Gastroesophageal sphincter (tissue), 4 donors: ENCODE data around the gene ALKBH5. TPM values are rescaled to one million over a fixed set of nuclear protein-coding genes. Genes with fewer than 3 reads are reported as not detected.
A peak's percentile ranks its signal among the peaks of the same experiment; 100 is the strongest.

ENCODE experiments used
- ATAC-seq: fragments of 150-250 bp; one replicate; pipeline ENCODE4 v1.9.1; 2016; ENCODE audit warnings: mild to moderate bottlenecking, moderate library complexity
- H3K27ac ChIP-seq, 4 donors: fragments of 200-600 bp; sonication (generic) in 3 of 4; 1 replicate in 3 of 4; 2 replicates in 1 of 4; pipeline ENCODE4 v1.5.1; 2016 to 2019
- H3K27me3 ChIP-seq: fragments of 200-600 bp; sonication (generic); one replicate; pipeline ENCODE4 v1.5.1; 2019
- H3K36me3 ChIP-seq, 2 donors: fragments of 200-600 bp; sonication (generic); one replicate each; pipeline ENCODE4 v1.5.1; 2019; ENCODE audit warnings: control low read depth in 1 of 2
- H3K4me1 ChIP-seq, 3 donors: fragments of 200-600 bp; sonication (generic); 1 replicate in 2 of 3; 2 replicates in 1 of 3; pipeline ENCODE4 v1.5.1; 2016 to 2019; ENCODE audit warnings: control low read depth in 2 of 3
- H3K4me3 ChIP-seq, 2 donors: fragments of 200-600 bp; sonication (generic); one replicate each; pipeline ENCODE4 v1.5.1; 2019; ENCODE audit warnings: mild to moderate bottlenecking in 1 of 2, moderate library complexity in 1 of 2
- H3K9me3 ChIP-seq, 3 donors: fragments of 200-600 bp; sonication (generic); one replicate each; pipeline ENCODE4 v1.5.1; 2017 to 2019; ENCODE audit warnings: control low read depth in 2 of 3
- CTCF ChIP-seq, 4 experiments: fragments of 200-600 bp in 2 of 4; fragments of 450-650 bp in 2 of 4; sonication (generic) in 1 of 4; IDR thresholded peaks; one replicate each; pipeline ENCODE4 v1.5.1; 2017 to 2019; ENCODE audit warnings: antibody characterized with exemption in 4 of 4, mild to moderate bottlenecking in 2 of 4, moderate library complexity in 2 of 4
- EP300 ChIP-seq: sonication (generic); formaldehyde crosslinking; IDR thresholded peaks from one replicate; pipeline ENCODE4 v1.6.1; 2017; ENCODE audit warnings: antibody characterized with exemption, mild to moderate bottlenecking
- POLR2A ChIP-seq, 2 donors: fragments of 450-650 bp; IDR thresholded peaks; one replicate each; pipeline ENCODE4 v1.6.1; 2017; ENCODE audit warnings: antibody characterized with exemption in 2 of 2, mild to moderate bottlenecking in 2 of 2, moderate library complexity in 1 of 2
- POLR2AphosphoS5 ChIP-seq: sonication (generic); formaldehyde crosslinking; IDR thresholded peaks from one replicate; pipeline ENCODE4 v1.6.1; 2017; ENCODE audit warnings: antibody characterized with exemption
- WGBS, 2 donors: methylation state at CpG; one replicate each; pipeline ENCODE4 v1.1.5; 2018; ENCODE audit warnings: low coverage in 1 of 2; 5-methylcytosine and 5-hydroxymethylcytosine counted together
- total RNA-seq, 4 donors: library from RNA; depleted of rRNA; stranded (reverse); fragments of >200 nt; gene quantifications; one replicate each; pipeline ENCODE4 v1.1.0, GENCODE V29; 2016

Gene ALKBH5
- total RNA-seq, 4 donors from 2014 or later, result 123 to 207 (median 131) TPM

DNA sequence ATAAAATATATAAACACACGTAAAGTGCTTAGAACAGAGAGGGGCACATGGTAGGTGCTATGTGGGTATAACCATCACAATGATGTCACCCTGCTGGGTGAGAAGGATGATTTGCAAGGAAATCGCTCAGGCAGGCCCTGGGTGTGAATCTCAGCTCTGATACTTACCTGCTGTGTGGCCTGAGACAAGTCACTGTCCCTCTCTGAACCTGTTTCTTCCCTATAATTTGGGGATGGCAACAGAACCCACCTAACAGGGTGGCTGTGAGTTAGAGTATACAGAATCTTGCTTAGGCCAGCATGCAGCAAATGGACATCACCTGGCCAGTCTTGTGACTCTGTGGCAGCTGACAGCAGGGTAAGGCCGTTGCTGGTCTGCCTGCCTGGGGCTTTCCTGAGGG is 36.6 kb upstream of the ALKBH5 start:
- 65 to 83% methylated on average over 1 to 2 of the region's 3 CpGs for WGBS, 2 donors
- Histone ChIP-seq H3K36me3 (peaks cover 0 to 8% of the 10 kb centered on the region in 2 donors), H3K27ac (no peak overlapping the region), H3K4me3 (no peak overlapping the region), H3K27me3 (peaks cover 25% of the 10 kb centered on the region), H3K4me1 (peaks cover 0 to 3% (median 0%) of the 10 kb centered on the region in 3 donors), H3K9me3 (no peaks in the 10 kb centered on the region)
- no peak for TF ChIP-seq POLR2AphosphoS5
- no peak for TF ChIP-seq CTCF (IDR thresholded peaks at IDR 0.05)
- TF ChIP-seq EP300, result no peak
- no peak for ATAC-seq

DNA sequence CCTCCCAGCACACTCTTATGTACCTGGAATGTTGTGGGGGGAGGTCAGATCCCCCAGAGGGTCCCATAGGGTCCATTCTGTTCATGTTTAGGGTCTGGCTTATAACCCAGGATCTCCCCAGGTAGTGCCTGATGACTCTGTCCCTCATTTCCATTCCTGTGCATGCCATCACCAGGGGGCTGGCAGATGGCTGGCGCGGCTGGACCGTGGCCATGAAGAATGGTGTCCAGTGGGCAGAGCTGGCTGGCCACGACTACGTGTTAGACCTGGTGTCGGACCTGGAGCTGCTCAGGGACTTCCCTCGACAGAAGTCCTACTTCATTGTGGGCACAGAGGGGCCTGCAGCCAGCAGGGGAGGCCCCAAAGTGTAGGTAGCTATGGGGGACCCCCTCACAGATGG is 35.0 kb upstream of the ALKBH5 start:
- WGBS, 2 donors, result no CpG with 5 or more reads among the region's 7 CpGs
- no peaks in the 10 kb centered on the region for H3K9me3 ChIP-seq
- H3K4me1 ChIP-seq, result peaks cover 0 to 19% (median 0%) of the 10 kb centered on the region in 3 donors
- no peak overlapping the region for H3K4me3 ChIP-seq
- H3K27me3 ChIP-seq, result peaks cover 9% of the 10 kb centered on the region
- no peak for ATAC-seq
- no peak for TF ChIP-seq POLR2AphosphoS5
- no peak for TF ChIP-seq CTCF (IDR thresholded peaks at IDR 0.05)
- no peak for TF ChIP-seq POLR2A (IDR thresholded peaks at IDR 0.05)
- TF ChIP-seq EP300, result no peak
- H3K36me3 ChIP-seq, result peaks cover 0 to 8% of the 10 kb centered on the region in 2 donors
- H3K27ac ChIP-seq, result no peak overlapping the region

GRCh38 chr17:18151290-18151689 is 32.3 kb upstream of the ALKBH5 start:
- 76% methylated on average over 3 of the region's 9 CpGs; no CpG with 5 or more reads in 1 of the 2 donors for WGBS, 2 donors

DNA sequence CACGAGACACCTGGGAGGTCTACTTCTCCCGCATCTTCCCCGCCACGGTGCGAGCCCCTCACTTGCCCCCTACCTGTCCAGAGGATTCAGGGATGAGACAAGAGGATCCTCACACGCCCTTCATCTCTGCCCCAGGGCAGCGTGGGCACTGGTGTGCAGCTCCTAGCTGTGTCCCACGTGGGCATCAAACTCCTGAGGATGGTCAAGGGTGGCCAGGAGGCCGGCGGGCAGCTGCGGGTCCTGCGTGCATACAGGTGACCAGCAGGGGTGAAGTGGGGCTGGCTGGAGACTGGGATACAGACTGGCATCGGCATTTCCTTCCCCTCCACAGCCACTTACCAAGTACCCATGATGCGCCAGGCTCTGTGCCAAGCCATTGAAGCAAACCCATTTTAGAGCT is 28.4 kb upstream of the ALKBH5 start:
- TF ChIP-seq EP300 (no peak), POLR2AphosphoS5 (no peak), CTCF (IDR thresholded peaks at IDR 0.05) (no peak), POLR2A (IDR thresholded peaks at IDR 0.05) (no peak)
- no peak overlapping the region for H3K4me3 ChIP-seq
- no peaks in the 10 kb centered on the region for H3K9me3 ChIP-seq
- peaks cover 0 to 5% of the 10 kb centered on the region in 2 donors for H3K36me3 ChIP-seq
- 87% methylated on average over 3 of the region's 14 CpGs; no CpG with 5 or more reads in 1 of the 2 donors for WGBS, 2 donors
- H3K27me3 ChIP-seq, result no peaks in the 10 kb centered on the region
- peaks cover 0 to 47% (median 6%) of the 10 kb centered on the region in 3 donors for H3K4me1 ChIP-seq
- ATAC-seq, result no peak
- H3K27ac ChIP-seq, result peak overlapping the region in 1 of 4 donors; percentile 10

More at GRCh38 chr17:18151290-18151689, 32.3 kb upstream of the ALKBH5 start:
- Histone ChIP-seq H3K36me3 (peaks cover 0 to 8% of the 10 kb centered on the region in 2 donors), H3K27me3 (no peaks in the 10 kb centered on the region), H3K27ac (no peak overlapping the region), H3K4me3 (no peak overlapping the region), H3K4me1 (peaks cover 0 to 30% (median 0%) of the 10 kb centered on the region in 3 donors), H3K9me3 (no peaks in the 10 kb centered on the region)
- ATAC-seq, result no peak
- TF ChIP-seq CTCF (IDR thresholded peaks at IDR 0.05) (no peak), POLR2A (IDR thresholded peaks at IDR 0.05) (no peak), POLR2AphosphoS5 (no peak), EP300 (no peak)

DNA sequence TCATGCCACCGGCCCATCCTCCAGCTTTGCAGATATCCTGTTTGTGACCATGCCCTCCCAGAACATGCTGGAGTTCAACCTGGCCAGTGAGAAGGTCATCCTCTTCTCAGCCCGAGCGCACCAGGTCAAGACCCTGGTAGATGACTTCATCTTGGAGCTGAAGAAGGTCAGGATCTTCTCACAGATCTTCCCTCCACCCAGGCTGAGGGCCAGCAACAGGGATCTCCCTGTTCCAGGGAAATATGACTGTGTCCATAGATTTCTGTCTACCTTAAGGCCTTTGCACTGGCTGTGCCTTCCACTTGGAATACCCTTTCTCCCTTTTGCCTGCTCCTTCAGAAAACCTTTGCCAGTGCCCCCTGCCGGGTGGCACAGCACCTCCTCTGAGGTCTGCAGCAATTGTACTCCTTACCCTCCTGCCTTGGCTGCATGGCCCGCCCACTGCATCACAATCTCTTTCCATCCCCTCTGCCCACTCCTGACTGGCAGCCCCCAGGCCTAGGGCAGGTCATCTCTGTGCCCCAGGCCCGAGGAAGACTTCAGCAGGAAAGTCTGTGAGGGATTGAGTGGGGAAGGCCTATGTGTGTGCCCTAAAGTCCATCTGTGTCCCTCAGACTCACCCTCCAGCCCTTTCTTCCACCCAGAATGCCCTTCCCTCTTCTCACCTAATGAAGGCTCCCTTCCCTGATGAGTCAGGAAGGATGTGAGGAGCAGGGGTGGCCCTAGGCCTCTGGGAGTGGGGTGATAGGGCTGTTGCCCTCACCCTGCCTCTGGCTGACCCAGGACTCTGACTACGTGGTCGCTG is 27.3 kb upstream of the ALKBH5 start:
- peak overlapping the region in 2 of 4 donors; percentile 10 to 63 for H3K27ac ChIP-seq
- no peaks in the 10 kb centered on the region for H3K9me3 ChIP-seq
- WGBS, 2 donors, result 60 to 64% methylated on average over 1 to 5 of the region's 8 CpGs
- TF ChIP-seq POLR2A (IDR thresholded peaks at IDR 0.05), result no peak
- TF ChIP-seq EP300, result no peak
- TF ChIP-seq POLR2AphosphoS5, result no peak
- TF ChIP-seq CTCF (IDR thresholded peaks at IDR 0.05), result no peak
- no peak overlapping the region for H3K4me3 ChIP-seq
- no peak for ATAC-seq
- no peaks in the 10 kb centered on the region for H3K36me3 ChIP-seq
- no peaks in the 10 kb centered on the region for H3K27me3 ChIP-seq
- H3K4me1 ChIP-seq, result peaks cover 0 to 47% (median 6%) of the 10 kb centered on the region in 3 donors
